HepG2 (cell line): ENCODE results near the gene RAB40C. TPM values are rescaled to one million over a fixed set of nuclear protein-coding genes. Genes with fewer than 3 reads are reported as not detected.

Source experiments
- ATAC-seq: fragments of 200-7000 bp; cut with Tn5 transposase; 3 replicates; pipeline ENCODE4 v1.9.1; 2020; ENCODE audit warnings: mild to moderate bottlenecking, moderate library complexity
- BruUV-seq: library from RNA; stranded (reverse); fragments of 400-500 nt; replicated peaks from 2 replicates; lab custom pipeline; 2021; lab: Mats Ljungman, UMichigan
- CTCF ChIA-PET: fragments of 300-600 bp; formaldehyde crosslinking; extraction: SDS; loops from one replicate; lab custom pipeline; 2021; ENCODE audit warnings: low total read pairs, inconsistent platforms, low intra/inter-chr PET ratio; lab: Yijun Ruan, JAX
- POLR2A ChIA-PET: fragments of 350-600 bp; sonication (Branson Sonifier 250); formaldehyde crosslinking; loops from one replicate; lab custom pipeline; 2020; ENCODE audit warnings: antibody characterized with exemption, inconsistent platforms; lab: Yijun Ruan, JAX
- DNase-seq: peaks from one replicate; pipeline ENCODE4 v3.0.0-alpha.2; 2015; ENCODE audit warnings: low spot score
- FAIRE-seq: peaks from 3 replicates; lab custom pipeline; 2011; peaks lifted over from hg19 to GRCh38; lab: Jason Lieb, UNC
- H2AFZ ChIP-seq: one replicate; pipeline ENCODE4 v1.6.1; 2011; ENCODE audit warnings: low read length, inconsistent platforms
- H3K27ac ChIP-seq: fragments of 300-600 bp; 3 replicates; pipeline ENCODE4 v1.8.0; 2011; ENCODE audit warnings: mixed run types, mild to moderate bottlenecking, mixed read lengths, low read length, inconsistent platforms; ENCODE audit not compliant: insufficient read depth; ENCODE audit errors: extremely low read length
- H3K27me3 ChIP-seq, 2 experiments: fragments of 200-600 bp in 1 of 2; 2 replicates in 1 of 2; 3 replicates in 1 of 2; pipeline versions ENCODE4 v1.6.0 to v1.8.0; 2011; ENCODE audit warnings: low read length in 2 of 2, mild to moderate bottlenecking in 2 of 2, moderate library complexity in 2 of 2, inconsistent platforms in 1 of 2; ENCODE audit not compliant: insufficient read depth in 2 of 2, control insufficient read depth in 1 of 2
- H3K36me3 ChIP-seq, 2 experiments: fragments of 200-600 bp in 1 of 2; replicated peaks in 1 of 2; 2 replicates in 1 of 2; 3 replicates in 1 of 2; pipeline versions ENCODE4 v1.5.1 to v1.8.0; 2011; ENCODE audit warnings: low read length in 2 of 2, inconsistent platforms in 1 of 2; ENCODE audit not compliant: insufficient read depth in 2 of 2, control insufficient read depth in 1 of 2
- H3K4me1 ChIP-seq: 2 replicates; pipeline ENCODE4 v1.5.1; 2012; ENCODE audit warnings: low read length, inconsistent platforms; ENCODE audit not compliant: insufficient read depth
- H3K4me2 ChIP-seq: 2 replicates; pipeline ENCODE4 v1.6.0; 2011; ENCODE audit warnings: low read depth, low read length, inconsistent platforms
- H3K4me3 ChIP-seq, 3 experiments: fragments of 200-600 bp in 1 of 3; sonication (generic), shearing (Covaris generic) in 1 of 3; replicated peaks in 1 of 3; 2 replicates each; pipeline ENCODE4 v1.5.1; 2011 to 2016; ENCODE audit warnings: low read length in 3 of 3, inconsistent platforms in 2 of 3, low read depth in 2 of 3, mild to moderate bottlenecking in 2 of 3, control low read depth in 1 of 3, mixed read lengths in 1 of 3; ENCODE audit not compliant: insufficient read depth in 1 of 3
- H3K79me2 ChIP-seq: one replicate; pipeline ENCODE4 v1.6.1; 2011; ENCODE audit warnings: low read length, inconsistent platforms; ENCODE audit not compliant: insufficient read depth
- H3K9ac ChIP-seq: 2 replicates; pipeline ENCODE4 v1.6.0; 2011; ENCODE audit warnings: mild to moderate bottlenecking, low read depth, low read length, inconsistent platforms; ENCODE audit not compliant: insufficient read depth
- H3K9me3 ChIP-seq: 2 replicates; pipeline ENCODE4 v1.5.1; 2012; ENCODE audit warnings: mild to moderate bottlenecking, low read length
- H4K20me1 ChIP-seq: 2 replicates; pipeline ENCODE4 v1.6.0; 2011; ENCODE audit warnings: inconsistent platforms, mild to moderate bottlenecking, low read length, moderate library complexity; ENCODE audit not compliant: insufficient read depth
- KDM2A ChIP-seq: sonication (generic); formaldehyde crosslinking; IDR thresholded peaks from 2 replicates; pipeline ENCODE4 v1.4.0; 2020; ENCODE audit warnings: low read depth, missing genetic modification reagents, borderline replicate concordance
- NCOA5 ChIP-seq: sonication (generic); formaldehyde crosslinking; IDR thresholded peaks from 2 replicates; pipeline ENCODE4 v1.4.0; 2020; ENCODE audit warnings: missing genetic modification reagents
- RBFOX2 ChIP-seq: fragments of 200-400 bp; formaldehyde crosslinking; IDR thresholded peaks from 2 replicates; pipeline ENCODE4 v1.6.1; 2017; ENCODE audit warnings: low read depth, mild to moderate bottlenecking, low read length
- RFX1 ChIP-seq: fragments of 450-650 bp; IDR thresholded peaks from 2 replicates; pipeline ENCODE4 v1.6.1; 2017
- TMF1 ChIP-seq: sonication (generic); formaldehyde crosslinking; IDR thresholded peaks from 2 replicates; pipeline ENCODE4 v1.8.1; 2022; ENCODE audit warnings: low read depth, missing genetic modification reagents
- WGBS: methylation state at CpG from one replicate; pipeline ENCODE4 v1.1.6; 2017; ENCODE audit warnings: low lambda C conversion rate; 5-methylcytosine and 5-hydroxymethylcytosine counted together
- in situ Hi-C: cut with HindIII; loops from 2 replicates; pipeline ENCODE4 v1.10.0; 2017; ENCODE audit warnings: low pct_unique_long_range_greater_than_20kb; ENCODE audit not compliant: extremely low pct_ligation_motif_present
- intact Hi-C: fragments of 100-400 bp; cut with micrococcal nuclease; formaldehyde crosslinking; loops from one replicate; pipeline ENCODE4 v1.10.0; 2022; ENCODE audit not compliant: unreplicated experiment
- polyA plus RNA-seq, 8 experiments: library from polyadenylated mRNA; depleted of rRNA in 3 of 8; stranded (reverse) in 7 of 8; unstranded in 1 of 8; fragments of >200 nt; fragmentation: Illumina TruSeq in 4 of 8; extraction: Trizol in 4 of 8; gene quantifications; 2 replicates each; pipeline versions ENCODE4 v1.2.1 to v1.2.3, GENCODE V29; 2011 to 2016; ENCODE audit warnings: low read depth in 4 of 8, missing spikeins in 1 of 8, mixed read lengths in 1 of 8; ENCODE audit not compliant: insufficient read depth in 1 of 8
- total RNA-seq, 5 experiments: library from RNA; depleted of rRNA; stranded (reverse); fragments of >200 nt; fragmentation: Illumina TruSeq; extraction: Trizol; gene quantifications; 2 replicates each; pipeline ENCODE4 v1.2.3, GENCODE V29; 2016; ENCODE audit warnings: low read depth in 1 of 5
- TF ChIP-seq, protein P1 (sequence below): sonication (generic); formaldehyde crosslinking; IDR thresholded peaks from 2 replicates; pipeline ENCODE4 v1.4.0; 2020; ENCODE audit warnings: missing genetic modification reagents
- TF ChIP-seq, protein P2 (sequence below): IDR thresholded peaks from 2 replicates; pipeline ENCODE4 v1.6.1; 2016; ENCODE audit warnings: mild to moderate bottlenecking

RAB40C gene
- total and polyA plus RNA-seq, 2 of the 13 experiments (the other 11 are each of a cell fraction or from before 2014, with no cell fraction given), result 7.7 to 11.5 TPM

DNA sequence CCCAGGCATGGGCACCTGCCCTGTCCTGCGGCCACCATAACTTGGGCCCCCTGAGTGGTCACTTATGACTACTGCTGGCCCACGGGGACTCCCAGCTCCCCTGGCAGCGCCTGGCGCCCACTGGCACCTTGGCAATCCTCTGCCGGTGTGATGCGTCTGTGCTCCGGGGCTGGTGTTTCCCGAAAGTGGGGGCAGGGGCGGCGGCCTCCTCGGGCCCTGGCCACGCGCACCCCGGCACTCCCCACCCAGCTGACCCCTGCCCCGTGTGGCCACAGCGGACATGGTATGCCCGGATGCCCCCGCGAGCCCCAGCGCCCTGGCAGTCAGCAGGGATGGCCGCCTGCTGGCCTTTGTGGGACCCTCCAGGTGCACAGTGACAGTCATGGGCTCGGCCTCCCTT is 67.6 kb downstream of the RAB40C start:
- Histone ChIP-seq H3K4me2 (no peak overlapping the region), H3K4me3 (no peak overlapping the region), H3K4me1 (peaks cover 22% of the 10 kb centered on the region), H3K79me2 (no peaks in the 10 kb centered on the region), H3K27me3 (no peaks in the 10 kb centered on the region), H3K9me3 (no peaks in the 10 kb centered on the region), H2AFZ (no peak overlapping the region), H3K27ac (no peak overlapping the region), H3K9ac (no peak overlapping the region), H4K20me1 (no peaks in the 10 kb centered on the region), H3K36me3 (peaks cover 2 to 3% of the 10 kb centered on the region in 2 experiments; a peak in 1 of 5 replicates)
- no TSS peak for BruUV-seq
- no CpG with 5 or more reads among the region's 22 CpGs for WGBS
- DNase-seq (no peak), FAIRE-seq (no peak), ATAC-seq (no peak)
- ChIA-PET CTCF (no interaction called here), POLR2A (no interaction called here)
- in situ Hi-C loops, result no loop called here
- intact Hi-C loops, result no loop called here
- TF ChIP-seq RBFOX2 (0 out of 2 replicates have a peak, but pooled peaks have one; percentile 21), NCOA5 (CRISPR knock-in tag) (no peak), KDM2A (CRISPR knock-in tag) (no peak)

DNA sequence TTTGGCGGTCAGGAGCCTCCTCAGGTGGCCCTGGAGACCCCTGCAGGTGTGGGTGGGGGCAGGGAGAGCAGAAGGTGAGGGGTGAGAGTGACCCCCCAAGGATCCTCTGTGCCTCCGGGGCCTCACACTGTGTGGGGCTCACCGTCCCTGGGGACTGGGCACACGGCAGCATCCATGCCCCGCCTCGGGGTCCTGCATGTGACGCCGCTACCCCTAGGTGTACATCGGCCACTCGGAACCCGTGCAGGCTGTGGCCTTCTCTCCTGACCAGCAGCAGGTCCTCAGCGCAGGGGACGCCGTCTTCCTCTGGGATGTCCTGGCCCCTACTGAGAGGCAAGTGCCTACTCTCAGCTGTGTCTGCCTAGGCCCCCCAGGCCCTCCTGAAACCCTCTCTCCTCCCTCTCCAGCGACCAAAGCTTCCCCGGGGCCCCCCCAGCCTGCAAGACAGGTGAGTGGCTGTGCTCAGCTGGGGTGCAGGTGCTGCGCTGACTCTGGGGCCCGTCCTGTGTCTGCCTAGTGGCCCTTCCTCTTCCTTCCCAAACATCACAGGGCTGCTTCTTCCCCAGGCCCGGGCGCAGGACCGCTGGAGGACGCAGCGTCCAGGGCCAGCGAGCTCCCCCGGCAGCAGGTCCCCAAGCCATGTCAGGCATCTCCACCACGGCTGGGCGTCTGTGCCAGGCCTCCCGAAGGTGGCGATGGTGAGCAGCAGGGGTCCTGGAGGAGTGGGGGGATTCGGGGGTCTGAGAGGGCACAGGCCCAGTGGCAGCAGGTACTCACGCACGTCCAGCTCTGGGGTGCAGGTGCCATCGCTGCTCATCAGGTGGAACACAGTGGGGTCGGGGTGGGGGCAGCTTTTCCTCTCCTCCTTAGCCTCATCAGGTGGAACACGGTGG is 69.1 kb downstream of the RAB40C start:
- WGBS, result 97% methylated on average over 16 of the region's 35 CpGs
- BruUV-seq, result no TSS peak
- Histone ChIP-seq H4K20me1 (no peaks in the 10 kb centered on the region), H3K9ac (no peak overlapping the region), H3K4me1 (peaks cover 8% of the 10 kb centered on the region), H3K4me2 (no peak overlapping the region), H3K27me3 (no peaks in the 10 kb centered on the region), H3K79me2 (no peaks in the 10 kb centered on the region), H3K4me3 (no peak overlapping the region), H3K36me3 (peaks cover 2 to 3% of the 10 kb centered on the region in 2 experiments; a peak in 1 of 5 replicates), H2AFZ (no peak overlapping the region), H3K9me3 (no peaks in the 10 kb centered on the region), H3K27ac (no peak overlapping the region)
- ChIA-PET CTCF (interaction anchor here (1.3 kb wide), 1 partner anchor 9 kb away, joined by 4 read pairs; the partner anchor contains the start of gene RHOT2), POLR2A (no interaction called here)
- no peak for ATAC-seq
- intact Hi-C loops, result no loop called here
- in situ Hi-C loops, result no loop called here
- TF ChIP-seq, protein P1, sequence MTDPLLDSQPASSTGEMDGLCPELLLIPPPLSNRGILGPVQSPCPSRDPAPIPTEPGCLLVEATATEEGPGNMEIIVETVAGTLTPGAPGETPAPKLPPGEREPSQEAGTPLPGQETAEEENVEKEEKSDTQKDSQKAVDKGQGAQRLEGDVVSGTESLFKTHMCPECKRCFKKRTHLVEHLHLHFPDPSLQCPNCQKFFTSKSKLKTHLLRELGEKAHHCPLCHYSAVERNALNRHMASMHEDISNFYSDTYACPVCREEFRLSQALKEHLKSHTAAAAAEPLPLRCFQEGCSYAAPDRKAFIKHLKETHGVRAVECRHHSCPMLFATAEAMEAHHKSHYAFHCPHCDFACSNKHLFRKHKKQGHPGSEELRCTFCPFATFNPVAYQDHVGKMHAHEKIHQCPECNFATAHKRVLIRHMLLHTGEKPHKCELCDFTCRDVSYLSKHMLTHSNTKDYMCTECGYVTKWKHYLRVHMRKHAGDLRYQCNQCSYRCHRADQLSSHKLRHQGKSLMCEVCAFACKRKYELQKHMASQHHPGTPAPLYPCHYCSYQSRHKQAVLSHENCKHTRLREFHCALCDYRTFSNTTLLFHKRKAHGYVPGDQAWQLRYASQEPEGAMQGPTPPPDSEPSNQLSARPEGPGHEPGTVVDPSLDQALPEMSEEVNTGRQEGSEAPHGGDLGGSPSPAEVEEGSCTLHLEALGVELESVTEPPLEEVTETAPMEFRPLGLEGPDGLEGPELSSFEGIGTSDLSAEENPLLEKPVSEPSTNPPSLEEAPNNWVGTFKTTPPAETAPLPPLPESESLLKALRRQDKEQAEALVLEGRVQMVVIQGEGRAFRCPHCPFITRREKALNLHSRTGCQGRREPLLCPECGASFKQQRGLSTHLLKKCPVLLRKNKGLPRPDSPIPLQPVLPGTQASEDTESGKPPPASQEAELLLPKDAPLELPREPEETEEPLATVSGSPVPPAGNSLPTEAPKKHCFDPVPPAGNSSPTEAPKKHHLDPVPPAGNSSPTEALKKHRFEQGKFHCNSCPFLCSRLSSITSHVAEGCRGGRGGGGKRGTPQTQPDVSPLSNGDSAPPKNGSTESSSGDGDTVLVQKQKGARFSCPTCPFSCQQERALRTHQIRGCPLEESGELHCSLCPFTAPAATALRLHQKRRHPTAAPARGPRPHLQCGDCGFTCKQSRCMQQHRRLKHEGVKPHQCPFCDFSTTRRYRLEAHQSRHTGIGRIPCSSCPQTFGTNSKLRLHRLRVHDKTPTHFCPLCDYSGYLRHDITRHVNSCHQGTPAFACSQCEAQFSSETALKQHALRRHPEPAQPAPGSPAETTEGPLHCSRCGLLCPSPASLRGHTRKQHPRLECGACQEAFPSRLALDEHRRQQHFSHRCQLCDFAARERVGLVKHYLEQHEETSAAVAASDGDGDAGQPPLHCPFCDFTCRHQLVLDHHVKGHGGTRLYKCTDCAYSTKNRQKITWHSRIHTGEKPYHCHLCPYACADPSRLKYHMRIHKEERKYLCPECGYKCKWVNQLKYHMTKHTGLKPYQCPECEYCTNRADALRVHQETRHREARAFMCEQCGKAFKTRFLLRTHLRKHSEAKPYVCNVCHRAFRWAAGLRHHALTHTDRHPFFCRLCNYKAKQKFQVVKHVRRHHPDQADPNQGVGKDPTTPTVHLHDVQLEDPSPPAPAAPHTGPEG, result no peak
- TF ChIP-seq TMF1 (CRISPR knock-in tag), result no peak
- no peak for TF ChIP-seq RFX1
- TF ChIP-seq, protein P2, sequence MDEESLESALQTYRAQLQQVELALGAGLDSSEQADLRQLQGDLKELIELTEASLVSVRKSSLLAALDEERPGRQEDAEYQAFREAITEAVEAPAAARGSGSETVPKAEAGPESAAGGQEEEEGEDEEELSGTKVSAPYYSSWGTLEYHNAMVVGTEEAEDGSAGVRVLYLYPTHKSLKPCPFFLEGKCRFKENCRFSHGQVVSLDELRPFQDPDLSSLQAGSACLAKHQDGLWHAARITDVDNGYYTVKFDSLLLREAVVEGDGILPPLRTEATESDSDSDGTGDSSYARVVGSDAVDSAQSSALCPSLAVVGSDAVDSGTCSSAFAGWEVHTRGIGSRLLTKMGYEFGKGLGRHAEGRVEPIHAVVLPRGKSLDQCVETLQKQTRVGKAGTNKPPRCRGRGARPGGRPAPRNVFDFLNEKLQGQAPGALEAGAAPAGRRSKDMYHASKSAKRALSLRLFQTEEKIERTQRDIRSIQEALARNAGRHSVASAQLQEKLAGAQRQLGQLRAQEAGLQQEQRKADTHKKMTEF (CRISPR knock-in tag), result no peak
- no peak for DNase-seq
- no peak for FAIRE-seq
